Activated naive CD8-positive, alpha-beta T cell treated with anti-CD3 and anti-CD28 coated beads for 36 hours (primary cell): ENCODE data around the gene NKAP. TPM values are rescaled to one million over a fixed set of nuclear protein-coding genes. Genes with fewer than 3 reads are reported as not detected.
"Not testable (repeated sequence)": the region's sequence is repeated elsewhere in the genome, so short reads cannot be mapped to it uniquely, and the experiment has no call there.

Experiments
- DNase-seq: peaks from one replicate; pipeline ENCODE4 v3.0.0; 2021
- H3K27ac Mint-ChIP-seq: one replicate; pipeline ENCODE4 v1.8.0; 2022; ENCODE audit warnings: mild to moderate bottlenecking, moderate library complexity, mixed read lengths
- H3K27me3 Mint-ChIP-seq: one replicate; pipeline ENCODE4 v1.8.0; 2022; ENCODE audit warnings: mild to moderate bottlenecking, mixed read lengths
- H3K36me3 Mint-ChIP-seq: one replicate; pipeline ENCODE4 v1.8.0; 2021; ENCODE audit warnings: mild to moderate bottlenecking, mixed read lengths
- H3K4me1 Mint-ChIP-seq: one replicate; pipeline ENCODE4 v1.8.0; 2021; ENCODE audit warnings: mixed read lengths
- H3K4me3 Mint-ChIP-seq: one replicate; pipeline ENCODE4 v1.8.0; 2022; ENCODE audit warnings: mild to moderate bottlenecking, moderate library complexity, mixed read lengths
- H3K9me3 Mint-ChIP-seq: one replicate; pipeline ENCODE4 v1.8.0; 2022; ENCODE audit warnings: mixed read lengths
- total RNA-seq, 2 experiments: library from RNA; stranded (reverse); gene quantifications; one replicate each; pipeline ENCODE4 v1.2.3, GENCODE V29; 2021

NKAP gene
- 1 to 10 TPM; 8.3 to 9.7 TPM for total RNA-seq

- peaks cover 2% of the 10 kb centered on the region for H3K36me3 Mint-ChIP-seq
- H3K4me3 Mint-ChIP-seq = peak within 1 kb of the TSS; percentile 95
- no peaks in the 10 kb centered on the region for H3K27me3 Mint-ChIP-seq
- H3K9me3 Mint-ChIP-seq = no peaks in the 10 kb centered on the region
- H3K4me1 Mint-ChIP-seq = peaks cover 9% of the 10 kb centered on the region
- DNase-seq = peak; percentile 77
- H3K27ac Mint-ChIP-seq = peak within 1 kb of the TSS; percentile 95
Observed at GRCh38 chrX:119943185-119943988, at the start of gene NKAP. TSS of gene NKAP (minus strand) at chrX:119943751. CDS start at chrX:119943605, 146 bp downstream.

GRCh38 chrX:119991005-119991787, 47.6 kb upstream of the NKAP start:
- Mint-ChIP-seq H3K36me3 (no peaks in the 10 kb centered on the region), H3K4me3 (peak overlapping the region; percentile 61), H3K27ac (no peak overlapping the region), H3K27me3 (peaks cover 86% of the 10 kb centered on the region), H3K4me1 (peaks cover 9% of the 10 kb centered on the region), H3K9me3 (no peaks in the 10 kb centered on the region)
- no peak for DNase-seq

- no peak overlapping the region for H3K27ac Mint-ChIP-seq
- peaks cover 83% of the 10 kb centered on the region for H3K27me3 Mint-ChIP-seq
- no peaks in the 10 kb centered on the region for H3K36me3 Mint-ChIP-seq
- DNase-seq = no peak
- H3K9me3 Mint-ChIP-seq = no peaks in the 10 kb centered on the region
- H3K4me3 Mint-ChIP-seq = peak overlapping the region; percentile 61
- peaks cover 9% of the 10 kb centered on the region for H3K4me1 Mint-ChIP-seq
Observed at GRCh38 chrX:119990556-119991004, 47.0 kb upstream of the NKAP start.

- peaks cover 78% of the 10 kb centered on the region for H3K27me3 Mint-ChIP-seq
- H3K4me1 Mint-ChIP-seq = peaks cover 9% of the 10 kb centered on the region
Observed at GRCh38 chrX:119989905-119990555, 46.5 kb upstream of the NKAP start.

GRCh38 chrX:119986203-119986602, 42.7 kb upstream of the NKAP start:
- peaks cover 47% of the 10 kb centered on the region for H3K27me3 Mint-ChIP-seq
- H3K36me3 Mint-ChIP-seq = no peaks in the 10 kb centered on the region

More at GRCh38 chrX:119989905-119990555, 46.5 kb upstream of the NKAP start:
- Mint-ChIP-seq H3K4me3 (peak overlapping the region; percentile 61), H3K36me3 (no peaks in the 10 kb centered on the region), H3K9me3 (no peaks in the 10 kb centered on the region), H3K27ac (no peak overlapping the region)
- DNase-seq = no peak

GRCh38 chrX:119984652-119985051, 41.1 kb upstream of the NKAP start:
- Mint-ChIP-seq H3K27ac (no peak overlapping the region), H3K4me3 (no peak overlapping the region), H3K9me3 (no peaks in the 10 kb centered on the region), H3K27me3 (peaks cover 32% of the 10 kb centered on the region), H3K4me1 (peaks cover under 1% of the 10 kb centered on the region), H3K36me3 (no peaks in the 10 kb centered on the region)
- no peak for DNase-seq

More at GRCh38 chrX:119986203-119986602, 42.7 kb upstream of the NKAP start:
- Mint-ChIP-seq H3K27ac (no peak overlapping the region), H3K4me3 (no peak overlapping the region), H3K4me1 (peaks cover 9% of the 10 kb centered on the region), H3K9me3 (no peaks in the 10 kb centered on the region)
- DNase-seq = no peak

- Mint-ChIP-seq H3K4me1 (no peaks in the 10 kb centered on the region), H3K27ac (no peak overlapping the region), H3K27me3 (peaks cover 22% of the 10 kb centered on the region), H3K36me3 (no peaks in the 10 kb centered on the region), H3K9me3 (no peaks in the 10 kb centered on the region), H3K4me3 (no peak overlapping the region)
- DNase-seq = no peak
Observed at GRCh38 chrX:119983494-119983893, 39.9 kb upstream of the NKAP start.

- Mint-ChIP-seq H3K27me3 (peaks cover 11% of the 10 kb centered on the region), H3K9me3 (no peaks in the 10 kb centered on the region), H3K36me3 (no peaks in the 10 kb centered on the region), H3K4me3 (no peak overlapping the region), H3K27ac (no peak overlapping the region), H3K4me1 (no peaks in the 10 kb centered on the region)
- DNase-seq = no peak
Observed at GRCh38 chrX:119982145-119982544, 38.6 kb upstream of the NKAP start.

GRCh38 chrX:119981286-119982070, 37.9 kb upstream of the NKAP start:
- H3K9me3 Mint-ChIP-seq = no peaks in the 10 kb centered on the region
- no peaks in the 10 kb centered on the region for H3K4me1 Mint-ChIP-seq
- H3K27me3 Mint-ChIP-seq = peaks cover 11% of the 10 kb centered on the region
- no peak for DNase-seq
- H3K4me3 Mint-ChIP-seq = no peak overlapping the region
- H3K27ac Mint-ChIP-seq = no peak overlapping the region
- no peaks in the 10 kb centered on the region for H3K36me3 Mint-ChIP-seq

- not testable (repeated sequence) for H3K36me3 Mint-ChIP-seq, H3K4me1 Mint-ChIP-seq, H3K27ac Mint-ChIP-seq, H3K9me3 Mint-ChIP-seq, H3K27me3 Mint-ChIP-seq, DNase-seq, H3K4me3 Mint-ChIP-seq
Observed at GRCh38 chrX:119977172-119977571, 33.6 kb upstream of the NKAP start.

- Mint-ChIP-seq H3K4me1 (no peaks in the 10 kb centered on the region), H3K27ac (no peak overlapping the region)
Observed at GRCh38 chrX:119971184-119971583, 27.6 kb upstream of the NKAP start.

GRCh38 chrX:119970574-119970973, 27.0 kb upstream of the NKAP start:
- DNase-seq = no peak
- H3K4me3 Mint-ChIP-seq = no peak overlapping the region
- H3K27ac Mint-ChIP-seq = no peak overlapping the region
- no peaks in the 10 kb centered on the region for H3K9me3 Mint-ChIP-seq
- H3K4me1 Mint-ChIP-seq = no peaks in the 10 kb centered on the region
- no peaks in the 10 kb centered on the region for H3K27me3 Mint-ChIP-seq
- no peaks in the 10 kb centered on the region for H3K36me3 Mint-ChIP-seq

More at GRCh38 chrX:119971184-119971583, 27.6 kb upstream of the NKAP start:
- no peak for DNase-seq
- H3K4me3 Mint-ChIP-seq = no peak overlapping the region
- no peaks in the 10 kb centered on the region for H3K27me3 Mint-ChIP-seq
- no peaks in the 10 kb centered on the region for H3K36me3 Mint-ChIP-seq
- no peaks in the 10 kb centered on the region for H3K9me3 Mint-ChIP-seq

GRCh38 chrX:119966837-119967236, 23.3 kb upstream of the NKAP start:
- H3K4me1 Mint-ChIP-seq, H3K27ac Mint-ChIP-seq, DNase-seq, H3K36me3 Mint-ChIP-seq, H3K4me3 Mint-ChIP-seq, H3K9me3 Mint-ChIP-seq: not testable (repeated sequence)
- H3K27me3 Mint-ChIP-seq = peaks cover 14% of the 10 kb centered on the region

GRCh38 chrX:119960625-119961024, 17.1 kb upstream of the NKAP start:
- H3K36me3 Mint-ChIP-seq = no peaks in the 10 kb centered on the region
- no peak overlapping the region for H3K27ac Mint-ChIP-seq
- H3K27me3 Mint-ChIP-seq = peaks cover 32% of the 10 kb centered on the region
- no peaks in the 10 kb centered on the region for H3K9me3 Mint-ChIP-seq
- no peak for DNase-seq
- no peak overlapping the region for H3K4me3 Mint-ChIP-seq
- peaks cover 12% of the 10 kb centered on the region for H3K4me1 Mint-ChIP-seq
